Measurements from ENCODE around the gene NPTX2.

NPTX2 gene

GRCh38 chr7:98655611-98656010 is 38.5 kb downstream of the NPTX2 start:
- no peak for DNase-seq

- DNase-seq: no peak
Observed at GRCh38 chr7:98656899-98657298, 39.8 kb downstream of the NPTX2 start.

- DNase-seq: no peak
Observed at GRCh38 chr7:98657736-98658135, 40.7 kb downstream of the NPTX2 start.

- no peak for DNase-seq
Observed at GRCh38 chr7:98659756-98660155, 42.7 kb downstream of the NPTX2 start.

- no peak for DNase-seq
Observed at GRCh38 chr7:98661607-98662006, 44.5 kb downstream of the NPTX2 start.

GRCh38 chr7:98662289-98662688 is 45.2 kb downstream of the NPTX2 start:
- DNase-seq: no peak

GRCh38 chr7:98664882-98665281 is 47.8 kb downstream of the NPTX2 start:
- no peak for DNase-seq

- no peak for DNase-seq
Observed at GRCh38 chr7:98668255-98668654, 51.2 kb downstream of the NPTX2 start.

GRCh38 chr7:98669329-98670000 is 52.4 kb downstream of the NPTX2 start:
- no peak for DNase-seq

- DNase-seq: no peak
Observed at GRCh38 chr7:98670186-98670585, 53.1 kb downstream of the NPTX2 start.

- no peak for DNase-seq
Observed at GRCh38 chr7:98671733-98672331, 54.7 kb downstream of the NPTX2 start.

- no peak for DNase-seq
Observed at GRCh38 chr7:98674461-98674860, 57.4 kb downstream of the NPTX2 start.

- no peak for DNase-seq
Observed at GRCh38 chr7:98674881-98675280, 57.8 kb downstream of the NPTX2 start.

- DNase-seq: no peak
Observed at GRCh38 chr7:98678215-98678614, 61.1 kb downstream of the NPTX2 start.

All from activated CD8-positive, alpha-beta memory T cell treated with anti-CD3 and anti-CD28 coated beads for 24 hours (primary cell).